Right lobe of liver (tissue), 6 donors: Measurements from ENCODE around the gene PSMA3. TPM values are rescaled to one million over a fixed set of nuclear protein-coding genes. Genes with fewer than 3 reads are reported as not detected.

Experiments
- ATAC-seq, 4 donors: fragments of 200-7000 bp; cut with Tn5 transposase; one replicate each; pipeline ENCODE4 v1.9.1; 2020; ENCODE audit warnings: mild to moderate bottlenecking in 4 of 4, moderate library complexity in 4 of 4
- DNase-seq, 3 donors: peaks; one replicate each; pipeline ENCODE4 v3.0.0-alpha.2; 2020
- H3K27ac ChIP-seq, 3 donors: fragments of 200-600 bp; one replicate each; pipeline ENCODE4 v1.8.0; 2022
- H3K27me3 ChIP-seq, 2 donors: fragments of 200-600 bp; one replicate each; pipeline ENCODE4 v1.8.0; 2022
- H3K36me3 ChIP-seq, 4 donors: fragments of 200-600 bp; sonication (generic) in 1 of 4; one replicate each; pipeline versions ENCODE4 v1.5.1 to v1.8.0; 2017 to 2022; ENCODE audit warnings: control low read depth in 1 of 4
- H3K4me1 ChIP-seq, 4 donors: fragments of 200-600 bp; sonication (generic) in 1 of 4; one replicate each; pipeline versions ENCODE4 v1.5.1 to v1.8.0; 2017 to 2022; ENCODE audit warnings: control low read depth in 1 of 4
- H3K4me3 ChIP-seq, 3 donors: fragments of 200-600 bp; one replicate each; pipeline ENCODE4 v1.8.0; 2022
- H3K9me3 ChIP-seq, 4 donors: fragments of 200-600 bp; sonication (generic) in 1 of 4; one replicate each; pipeline versions ENCODE4 v1.5.1 to v1.8.0; 2017 to 2022; ENCODE audit warnings: control low read depth in 1 of 4
- POLR2A ChIP-seq: fragments of 450-650 bp; IDR thresholded peaks from one replicate; pipeline ENCODE4 v1.6.1; 2017; ENCODE audit warnings: antibody characterized with exemption, mild to moderate bottlenecking
- WGBS: methylation state at CpG from one replicate; pipeline ENCODE4 v1.1.6; 2018; ENCODE audit warnings: low coverage, low lambda C conversion rate; ENCODE audit not compliant: insufficient coverage; ENCODE audit errors: missing lambda C conversion rate; 5-methylcytosine and 5-hydroxymethylcytosine counted together
- intact Hi-C, 2 donors: fragments of 100-400 bp; cut with DNase I; formaldehyde crosslinking; loops; one replicate each; pipeline versions ENCODE4 v1.11.2 to v1.14.1; 2022
- total RNA-seq, 6 experiments: library from RNA; depleted of rRNA in 2 of 6; stranded (reverse); fragments of >200 nt in 2 of 6; fragmentation: NEBNext Ultra II Directional in 3 of 6; extraction: Animal tissue kit (Norgen Biotek cat#: 25700) in 3 of 6; gene quantifications; one replicate each; pipeline versions ENCODE4 v1.1.0 to v1.2.4, GENCODE V29; 2016 to 2023
- TF ChIP-seq, protein P1 (sequence below), 4 donors: fragments of 200-600 bp in 3 of 4; fragments of 450-650 bp in 1 of 4; IDR thresholded peaks; one replicate each; pipeline versions ENCODE4 v1.5.1 to v1.8.0; 2016 to 2022; ENCODE audit warnings: antibody characterized with exemption in 4 of 4, mild to moderate bottlenecking in 2 of 4
- donor health status: DM: no; HTN: yes; CAD: no.
- donor health status: DM: no; HTN: no; CAD: no.
- donor health status: DM: no; HTN: no; CAD: no.
- donor health status: DM: no; HTN: yes; CAD: no.
- donor health status: DM: no; HTN: yes; CAD: no.

The PSMA3 gene
- total RNA-seq, 6 experiments from 2014 or later = 100 to 132 (median 120) TPM

DNA sequence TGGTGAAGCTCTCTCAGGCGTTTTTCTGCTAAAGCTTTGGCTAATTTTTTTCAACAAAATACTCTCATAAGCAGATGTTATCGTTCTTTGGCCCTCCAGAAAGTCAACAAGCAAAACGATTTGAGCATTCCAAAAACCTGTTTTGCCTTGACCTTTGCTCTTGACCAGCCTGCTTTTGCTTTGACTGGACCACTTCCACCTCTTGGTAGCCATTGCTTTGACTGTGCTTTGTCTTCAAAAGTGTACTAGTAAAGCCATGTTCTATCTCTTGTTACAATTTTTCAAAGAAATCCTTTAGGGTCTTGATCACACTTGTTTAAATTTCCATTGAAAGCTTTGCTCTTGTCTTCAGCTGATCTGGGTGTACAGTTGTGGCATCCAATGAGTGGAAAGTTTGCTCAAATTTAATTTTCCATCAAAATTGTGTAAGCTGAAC lies 43.0 kb downstream of the PSMA3 start:
- peak in 1 of 3 donors; percentile 71 for DNase-seq
- 36% methylated on average over 3 of the region's 3 CpGs for WGBS
- Histone ChIP-seq H3K27me3 (no peaks in the 10 kb centered on the region), H3K4me1 (peaks cover 0 to 67% (median 29%) of the 10 kb centered on the region in 4 donors), H3K9me3 (no peaks in the 10 kb centered on the region), H3K36me3 (peaks cover 0 to 54% (median 15%) of the 10 kb centered on the region in 4 donors), H3K4me3 (no peak overlapping the region), H3K27ac (peak overlapping the region; percentile 46 to 92 (median 81))
- intact Hi-C loops = no loop called here
- no peak for TF ChIP-seq POLR2A
- TF ChIP-seq, protein P1, sequence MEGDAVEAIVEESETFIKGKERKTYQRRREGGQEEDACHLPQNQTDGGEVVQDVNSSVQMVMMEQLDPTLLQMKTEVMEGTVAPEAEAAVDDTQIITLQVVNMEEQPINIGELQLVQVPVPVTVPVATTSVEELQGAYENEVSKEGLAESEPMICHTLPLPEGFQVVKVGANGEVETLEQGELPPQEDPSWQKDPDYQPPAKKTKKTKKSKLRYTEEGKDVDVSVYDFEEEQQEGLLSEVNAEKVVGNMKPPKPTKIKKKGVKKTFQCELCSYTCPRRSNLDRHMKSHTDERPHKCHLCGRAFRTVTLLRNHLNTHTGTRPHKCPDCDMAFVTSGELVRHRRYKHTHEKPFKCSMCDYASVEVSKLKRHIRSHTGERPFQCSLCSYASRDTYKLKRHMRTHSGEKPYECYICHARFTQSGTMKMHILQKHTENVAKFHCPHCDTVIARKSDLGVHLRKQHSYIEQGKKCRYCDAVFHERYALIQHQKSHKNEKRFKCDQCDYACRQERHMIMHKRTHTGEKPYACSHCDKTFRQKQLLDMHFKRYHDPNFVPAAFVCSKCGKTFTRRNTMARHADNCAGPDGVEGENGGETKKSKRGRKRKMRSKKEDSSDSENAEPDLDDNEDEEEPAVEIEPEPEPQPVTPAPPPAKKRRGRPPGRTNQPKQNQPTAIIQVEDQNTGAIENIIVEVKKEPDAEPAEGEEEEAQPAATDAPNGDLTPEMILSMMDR (IDR thresholded peaks at IDR 0.05) = no peak
- ATAC-seq = peak; percentile 81 to 90 (median 84)

- no peaks in the 10 kb centered on the region for H3K9me3 ChIP-seq
- no peak for TF ChIP-seq POLR2A
- intact Hi-C loops = no loop called here
- no peak for DNase-seq
- H3K27ac ChIP-seq = peak overlapping the region; percentile 36 to 92 (median 81)
- H3K27me3 ChIP-seq = no peaks in the 10 kb centered on the region
- H3K4me1 ChIP-seq = peaks cover 0 to 62% (median 26%) of the 10 kb centered on the region in 4 donors
- peaks cover 0 to 60% (median 15%) of the 10 kb centered on the region in 4 donors for H3K36me3 ChIP-seq
- 20% methylated on average over 3 of the region's 3 CpGs for WGBS
- peak; percentile 39 to 67 (median 56) for ATAC-seq
- H3K4me3 ChIP-seq = no peak overlapping the region
These were observed 43.6 kb downstream of the PSMA3 start for GRCh38 chr14:58288106-58288792.

DNA sequence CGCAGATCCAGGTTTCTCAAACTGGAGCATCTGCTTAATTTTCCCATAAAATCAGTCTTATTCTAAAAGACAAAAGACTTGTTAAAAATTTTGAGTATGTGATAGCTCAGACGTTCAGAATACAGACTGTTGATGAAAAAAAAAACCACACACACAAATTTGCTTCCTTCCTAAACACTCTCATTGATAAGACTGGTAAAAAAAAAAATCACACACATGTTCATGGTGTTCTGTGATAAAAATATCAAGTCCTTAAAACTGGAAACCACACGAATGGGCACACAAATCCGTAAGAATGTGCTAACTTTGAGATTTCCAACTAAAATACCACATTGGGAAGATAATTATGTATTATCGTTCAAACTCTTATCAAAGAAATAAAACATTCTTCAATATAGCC lies 47.0 kb downstream of the PSMA3 start:
- no peak overlapping the region for H3K27ac ChIP-seq
- intact Hi-C loops = no loop called here
- DNase-seq (no peak), ATAC-seq (no peak)
- H3K27me3 ChIP-seq = no peaks in the 10 kb centered on the region
- H3K36me3 ChIP-seq = peaks cover 0 to 51% (median 20%) of the 10 kb centered on the region in 4 donors
- peaks cover 0 to 61% (median 22%) of the 10 kb centered on the region in 4 donors for H3K4me1 ChIP-seq
- WGBS = 57% methylated on average over 5 of the region's 5 CpGs
- H3K9me3 ChIP-seq = no peaks in the 10 kb centered on the region
- TF ChIP-seq, protein P1 (IDR thresholded peaks at IDR 0.05) = no peak
- no peak for TF ChIP-seq POLR2A
- no peak overlapping the region for H3K4me3 ChIP-seq

DNA sequence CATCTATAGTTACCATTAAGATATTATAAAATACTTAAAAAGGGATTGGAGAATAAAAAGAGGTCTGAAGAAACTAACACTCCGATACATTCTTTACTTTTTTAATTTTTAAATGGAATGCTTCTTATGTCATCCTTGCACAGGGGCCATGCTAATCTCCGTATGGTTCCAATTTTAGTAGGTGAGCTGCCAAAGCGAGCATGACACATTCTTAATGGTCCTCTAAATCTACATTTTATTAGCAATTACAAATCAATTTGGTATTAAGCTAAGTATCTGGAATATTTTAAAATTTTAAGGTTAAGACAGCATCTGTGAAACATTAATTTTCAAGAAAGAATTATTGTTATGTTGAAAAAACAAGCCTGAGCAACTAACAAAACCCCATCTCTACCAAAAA lies 47.5 kb downstream of the PSMA3 start:
- DNase-seq (no peak), ATAC-seq (no peak)
- Histone ChIP-seq H3K36me3 (peaks cover 0 to 51% (median 19%) of the 10 kb centered on the region in 4 donors), H3K9me3 (no peaks in the 10 kb centered on the region), H3K4me3 (no peak overlapping the region), H3K4me1 (peaks cover 0 to 56% (median 19%) of the 10 kb centered on the region in 4 donors), H3K27me3 (no peaks in the 10 kb centered on the region), H3K27ac (no peak overlapping the region)
- TF ChIP-seq, protein P1 (IDR thresholded peaks at IDR 0.05) = no peak
- TF ChIP-seq POLR2A = no peak
- WGBS = 83% methylated on average over 3 of the region's 3 CpGs
- intact Hi-C loops = no loop called here

DNA sequence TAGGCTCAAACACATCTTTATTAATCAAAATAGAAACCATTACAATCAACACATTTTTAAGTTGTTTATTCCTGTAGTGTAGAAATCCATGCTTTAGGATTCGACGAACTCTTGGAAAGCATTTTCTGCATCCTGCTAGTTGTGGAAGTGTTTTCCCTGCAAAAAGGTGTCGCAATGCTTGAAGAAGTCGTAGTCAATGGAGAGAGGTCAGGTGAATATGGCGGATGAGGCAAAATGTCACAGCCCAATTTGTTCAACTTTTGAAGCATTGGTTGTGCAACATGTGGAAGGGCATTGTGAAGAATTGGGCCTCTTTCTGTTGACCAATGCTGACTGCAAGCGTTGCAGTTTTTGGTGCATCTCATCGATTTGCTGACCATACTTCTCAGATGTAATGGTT lies 49.6 kb downstream of the PSMA3 start:
- no peak for DNase-seq
- WGBS = 57% methylated on average over 7 of the region's 7 CpGs
- no peaks in the 10 kb centered on the region for H3K27me3 ChIP-seq
- intact Hi-C loops = no loop called here
- peaks cover 0 to 37% (median 10%) of the 10 kb centered on the region in 4 donors for H3K4me1 ChIP-seq
- no peak overlapping the region for H3K4me3 ChIP-seq
- no peak for ATAC-seq
- TF ChIP-seq, protein P1 (IDR thresholded peaks at IDR 0.05) = no peak
- no peak for TF ChIP-seq POLR2A
- H3K9me3 ChIP-seq = no peaks in the 10 kb centered on the region
- H3K36me3 ChIP-seq = peaks cover 0 to 46% (median 17%) of the 10 kb centered on the region in 4 donors
- peak overlapping the region in 1 of 3 donors; percentile 1 for H3K27ac ChIP-seq
